PC-3 (cell line): Measurements from ENCODE around the gene POU2F1. TPM values are rescaled to one million over a fixed set of nuclear protein-coding genes. Genes with fewer than 3 reads are reported as not detected.
A peak's percentile ranks its signal among the peaks of the same experiment; 100 is the strongest.

Experiments used
- ATAC-seq: fragments of 200-7000 bp; cut with Tn5 transposase; 2 replicates; pipeline ENCODE4 v1.9.1; 2020; ENCODE audit warnings: mild to moderate bottlenecking, moderate library complexity
- BruUV-seq: library from RNA; stranded (reverse); fragments of 400-500 nt; replicated peaks from 2 replicates; lab custom pipeline; 2021; lab: Mats Ljungman, UMichigan
- CTCF ChIA-PET: fragments of 300-600 bp; sonication (Branson Sonifier 250); formaldehyde crosslinking; loops from one replicate; lab custom pipeline; 2022; ENCODE audit warnings: antibody characterized with exemption; lab: Charles Lee
- POLR2A ChIA-PET: fragments of 300-600 bp; sonication (Branson Sonifier 250); formaldehyde crosslinking; loops from one replicate; lab custom pipeline; 2022; ENCODE audit warnings: antibody characterized with exemption; ENCODE audit not compliant: unreplicated experiment; lab: Charles Lee
- DNase-seq: peaks from one replicate; pipeline ENCODE4 v3.0.0-alpha.2; 2015
- H2AFZ ChIP-seq: fragments of 300-600 bp; sonication (generic); 2 replicates; pipeline ENCODE4 v1.6.0; 2016; ENCODE audit warnings: antibody characterized with exemption, low read length
- H3F3A ChIP-seq: fragments of 300-600 bp; sonication (generic); one replicate; pipeline ENCODE4 v1.6.0; 2017; ENCODE audit warnings: antibody characterized with exemption, low read length, control low read depth, mild to moderate bottlenecking; ENCODE audit not compliant: unreplicated experiment
- H3K27ac ChIP-seq: fragments of 300-600 bp; sonication (generic); 2 replicates; pipeline ENCODE4 v1.5.1; 2016; ENCODE audit warnings: mild to moderate bottlenecking, low read length
- H3K27me3 ChIP-seq: fragments of 300-600 bp; sonication (generic); 2 replicates; pipeline ENCODE4 v1.6.1; 2016; ENCODE audit warnings: low read length, mixed read lengths
- H3K36me3 ChIP-seq: fragments of 300-600 bp; sonication (generic); 2 replicates; pipeline ENCODE4 v1.6.1; 2016; ENCODE audit warnings: low read depth, mixed run types, low read length, mixed read lengths
- H3K4me1 ChIP-seq: fragments of 300-600 bp; sonication (generic); 2 replicates; pipeline ENCODE4 v1.5.1; 2016; ENCODE audit warnings: low read length; ENCODE audit not compliant: insufficient read depth
- H3K4me2 ChIP-seq: fragments of 300-600 bp; sonication (generic); 2 replicates; pipeline ENCODE4 v1.6.0; 2016; ENCODE audit warnings: low read length
- H3K4me3 ChIP-seq: fragments of 300-600 bp; sonication (generic); 2 replicates; pipeline ENCODE4 v1.5.1; 2016; ENCODE audit warnings: mild to moderate bottlenecking, low read length, mixed read lengths
- H3K79me2 ChIP-seq: fragments of 300-600 bp; sonication (generic); 2 replicates; pipeline ENCODE4 v1.6.1; 2017; ENCODE audit warnings: low read length, mixed read lengths
- H3K9ac ChIP-seq: fragments of 300-600 bp; sonication (generic); 2 replicates; pipeline ENCODE4 v1.6.0; 2016; ENCODE audit warnings: mild to moderate bottlenecking, low read length
- H3K9me2 ChIP-seq: fragments of 300-600 bp; sonication (generic); replicated peaks from 2 replicates; pipeline ENCODE4 v1.6.1; 2016; ENCODE audit warnings: mixed run types, low read length, mixed read lengths
- H3K9me3 ChIP-seq: fragments of 300-600 bp; sonication (generic); 2 replicates; pipeline ENCODE4 v1.6.1; 2016; ENCODE audit warnings: low read length, mixed read lengths
- H4K20me1 ChIP-seq: fragments of 300-600 bp; sonication (generic); 2 replicates; pipeline ENCODE4 v1.6.1; 2016; ENCODE audit warnings: low read length, mixed read lengths
- EZH2 ChIP-seq: fragments of 300-600 bp; sonication (generic); IDR thresholded peaks from one replicate; pipeline ENCODE4 v1.6.1; 2017; ENCODE audit warnings: antibody characterized with exemption, mild to moderate bottlenecking, low read length; ENCODE audit not compliant: unreplicated experiment
- EZH2phosphoT487 ChIP-seq: fragments of 300-600 bp; sonication (generic); IDR thresholded peaks from 2 replicates; pipeline ENCODE4 v1.6.1; 2018; ENCODE audit warnings: mild to moderate bottlenecking, antibody characterized with exemption, low read length, borderline replicate concordance
- intact Hi-C: fragments of 100-400 bp; cut with micrococcal nuclease; formaldehyde crosslinking; loops from 2 replicates; pipeline ENCODE4 v1.9.0; 2023
- total RNA-seq: library from RNA; depleted of rRNA; stranded (reverse); fragments of >200 nt; gene quantifications from 2 replicates; pipeline ENCODE4 v1.2.3, GENCODE V29; 2014
- TF ChIP-seq, protein P1 (sequence below): fragments of 300-600 bp; sonication (generic); conservative IDR thresholded peaks from 2 replicates; pipeline ENCODE4 v1.5.1; 2017; ENCODE audit warnings: antibody characterized with exemption, low read depth, mild to moderate bottlenecking, low read length

The POU2F1 gene
- total RNA-seq, 1 experiment from 2014 or later: 8.7 TPM

DNA sequence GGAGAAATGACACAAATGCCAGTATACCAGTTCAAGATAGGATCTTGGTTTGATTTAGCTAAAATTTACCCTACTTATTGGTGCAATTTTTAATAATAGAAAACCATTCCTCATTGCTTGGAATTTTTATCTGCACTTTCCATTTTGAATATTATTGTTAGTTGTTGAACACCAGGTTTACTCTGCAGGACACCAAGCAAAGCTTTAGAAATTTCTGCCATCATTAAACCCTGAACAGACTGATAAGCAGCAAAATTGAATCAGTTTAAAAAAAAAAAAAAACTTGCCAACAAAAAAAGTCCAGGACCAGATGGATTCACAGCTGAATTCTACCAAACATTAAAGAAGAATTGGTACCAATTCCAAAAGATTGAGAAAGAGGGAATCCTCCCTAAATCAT, 71.5 kb downstream of the POU2F1 start:
- intact Hi-C loops: no loop called here
- H3K79me2 ChIP-seq: peaks cover 50% of the 10 kb centered on the region
- TF ChIP-seq EZH2: no peak
- no peak for TF ChIP-seq EZH2phosphoT487
- TF ChIP-seq, protein P1, sequence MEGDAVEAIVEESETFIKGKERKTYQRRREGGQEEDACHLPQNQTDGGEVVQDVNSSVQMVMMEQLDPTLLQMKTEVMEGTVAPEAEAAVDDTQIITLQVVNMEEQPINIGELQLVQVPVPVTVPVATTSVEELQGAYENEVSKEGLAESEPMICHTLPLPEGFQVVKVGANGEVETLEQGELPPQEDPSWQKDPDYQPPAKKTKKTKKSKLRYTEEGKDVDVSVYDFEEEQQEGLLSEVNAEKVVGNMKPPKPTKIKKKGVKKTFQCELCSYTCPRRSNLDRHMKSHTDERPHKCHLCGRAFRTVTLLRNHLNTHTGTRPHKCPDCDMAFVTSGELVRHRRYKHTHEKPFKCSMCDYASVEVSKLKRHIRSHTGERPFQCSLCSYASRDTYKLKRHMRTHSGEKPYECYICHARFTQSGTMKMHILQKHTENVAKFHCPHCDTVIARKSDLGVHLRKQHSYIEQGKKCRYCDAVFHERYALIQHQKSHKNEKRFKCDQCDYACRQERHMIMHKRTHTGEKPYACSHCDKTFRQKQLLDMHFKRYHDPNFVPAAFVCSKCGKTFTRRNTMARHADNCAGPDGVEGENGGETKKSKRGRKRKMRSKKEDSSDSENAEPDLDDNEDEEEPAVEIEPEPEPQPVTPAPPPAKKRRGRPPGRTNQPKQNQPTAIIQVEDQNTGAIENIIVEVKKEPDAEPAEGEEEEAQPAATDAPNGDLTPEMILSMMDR: no peak
- BruUV-seq: no TSS peak
- H3K4me2 ChIP-seq: no peak overlapping the region
- H3K9me3 ChIP-seq: no peaks in the 10 kb centered on the region
- no peak overlapping the region for H3K27ac ChIP-seq
- no peaks in the 10 kb centered on the region for H3K36me3 ChIP-seq
- H3K4me3 ChIP-seq: no peak overlapping the region
- ATAC-seq: no peak
- no peaks in the 10 kb centered on the region for H4K20me1 ChIP-seq
- ChIA-PET POLR2A (no interaction called here), CTCF (interaction anchor here (0.6 kb wide), 1 partner anchor 248 kb away, joined by 3 read pairs; no protein-coding TSS in a partner anchor)
- no peak for DNase-seq
- H3K4me1 ChIP-seq: no peaks in the 10 kb centered on the region
- H3K9me2 ChIP-seq: no peaks in the 10 kb centered on the region
- H3K9ac ChIP-seq: no peak overlapping the region
- H3K27me3 ChIP-seq: no peaks in the 10 kb centered on the region
- no peaks in the 10 kb centered on the region for H3F3A ChIP-seq
- H2AFZ ChIP-seq: no peak overlapping the region

DNA sequence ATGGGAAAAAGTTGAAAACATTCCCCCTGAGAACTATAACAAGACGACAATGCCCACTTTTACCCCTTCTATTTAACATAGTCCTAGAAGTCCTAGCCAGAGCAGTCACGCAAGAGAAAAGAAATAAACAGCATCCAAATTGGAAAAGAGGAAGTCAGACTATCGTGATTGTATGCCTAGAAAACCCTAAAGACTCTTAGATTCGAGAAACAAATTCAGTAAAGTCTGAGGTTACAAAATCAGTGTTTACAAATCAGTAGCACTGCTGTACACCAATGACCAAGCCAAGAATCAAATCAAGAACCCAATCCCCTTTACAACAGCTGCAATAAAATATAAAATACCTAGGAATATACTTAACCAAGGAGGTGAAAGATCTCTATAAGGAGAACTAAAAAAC, 72.4 kb downstream of the POU2F1 start:
- Histone ChIP-seq H2AFZ (no peak overlapping the region), H3K27me3 (no peaks in the 10 kb centered on the region), H4K20me1 (no peaks in the 10 kb centered on the region), H3K4me3 (no peak overlapping the region), H3K9me2 (no peaks in the 10 kb centered on the region), H3F3A (no peaks in the 10 kb centered on the region), H3K9ac (no peak overlapping the region), H3K27ac (no peak overlapping the region), H3K9me3 (no peaks in the 10 kb centered on the region), H3K4me2 (no peak overlapping the region), H3K4me1 (peaks cover 1% of the 10 kb centered on the region; the same call in 1 of the 2 replicates), H3K36me3 (no peaks in the 10 kb centered on the region), H3K79me2 (peaks cover 48% of the 10 kb centered on the region)
- CTCF ChIA-PET: no interaction called here
- no peak for ATAC-seq
- TF ChIP-seq, protein P1: no peak
- TF ChIP-seq EZH2phosphoT487 (no peak), EZH2 (no peak)
- intact Hi-C loops: no loop called here
- no TSS peak for BruUV-seq
- POLR2A ChIA-PET: no interaction called here
- no peak for DNase-seq

DNA sequence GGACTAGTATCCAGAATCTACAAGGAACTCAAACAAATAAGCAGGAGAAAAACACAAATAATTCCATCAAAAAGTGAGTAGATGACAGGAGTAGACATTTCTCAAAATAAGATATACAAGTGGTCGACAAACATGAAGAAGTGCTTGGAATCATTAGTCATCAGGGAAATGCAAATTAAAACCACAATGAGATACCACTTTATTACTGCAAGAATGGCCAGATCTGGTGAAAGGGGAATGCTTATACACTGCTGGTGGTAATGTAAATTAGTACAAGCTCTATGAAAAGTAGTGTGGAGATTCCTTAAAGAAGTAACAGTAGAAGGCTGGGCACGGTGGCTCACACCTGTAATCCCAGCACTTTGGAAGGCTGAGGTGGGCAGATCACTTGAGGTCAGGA, 73.8 kb downstream of the POU2F1 start:
- Histone ChIP-seq H3F3A (no peaks in the 10 kb centered on the region), H3K4me2 (no peak overlapping the region), H3K9ac (no peak overlapping the region), H3K9me2 (no peaks in the 10 kb centered on the region), H3K9me3 (no peaks in the 10 kb centered on the region), H3K27ac (no peak overlapping the region), H4K20me1 (no peaks in the 10 kb centered on the region), H2AFZ (no peak overlapping the region), H3K4me1 (peaks cover 4% of the 10 kb centered on the region; the same call in 1 of the 2 replicates), H3K36me3 (no peaks in the 10 kb centered on the region), H3K79me2 (peaks cover 41% of the 10 kb centered on the region), H3K27me3 (no peaks in the 10 kb centered on the region), H3K4me3 (no peak overlapping the region)
- intact Hi-C loops: no loop called here
- ATAC-seq (peak; percentile 53), DNase-seq (no peak)
- TF ChIP-seq EZH2phosphoT487 (no peak), EZH2 (no peak)
- TF ChIP-seq, protein P1: no peak
- BruUV-seq: no TSS peak
- ChIA-PET POLR2A (no interaction called here), CTCF (no interaction called here)
